Calu3 (cell line): ENCODE data around the gene TMEM108. TPM values are rescaled to one million over a fixed set of nuclear protein-coding genes. Genes with fewer than 3 reads are reported as not detected.

ENCODE experiments used
- BruUV-seq: library from RNA; stranded (reverse); fragments of 400-500 nt; replicated peaks from 2 replicates; lab custom pipeline; 2021; lab: Mats Ljungman, UMichigan
- CTCF ChIA-PET: fragments of 300-600 bp; sonication (Branson Sonifier 250); formaldehyde crosslinking; loops from one replicate; lab custom pipeline; 2022; ENCODE audit warnings: antibody characterized with exemption; lab: Charles Lee
- DNase-seq: peaks from one replicate; pipeline ENCODE4 v3.0.0; 2022
- H3K27ac Mint-ChIP-seq: one replicate; pipeline ENCODE4 v1.8.0; 2022; ENCODE audit warnings: mixed read lengths; ENCODE audit not compliant: unreplicated experiment
- H3K27me3 Mint-ChIP-seq: one replicate; pipeline ENCODE4 v1.8.0; 2022; ENCODE audit warnings: mixed read lengths; ENCODE audit not compliant: unreplicated experiment
- H3K36me3 Mint-ChIP-seq: one replicate; pipeline ENCODE4 v1.8.0; 2022; ENCODE audit warnings: mild to moderate bottlenecking, moderate library complexity, mixed read lengths; ENCODE audit not compliant: insufficient read depth, unreplicated experiment
- H3K4me1 Mint-ChIP-seq: one replicate; pipeline ENCODE4 v1.8.0; 2022; ENCODE audit warnings: mild to moderate bottlenecking, low read depth, mixed read lengths; ENCODE audit not compliant: unreplicated experiment
- H3K4me3 Mint-ChIP-seq: one replicate; pipeline ENCODE4 v1.8.0; 2022; ENCODE audit warnings: mild to moderate bottlenecking, low read depth, moderate library complexity, mixed read lengths; ENCODE audit not compliant: unreplicated experiment
- H3K9me3 Mint-ChIP-seq: one replicate; pipeline ENCODE4 v1.8.0; 2022; ENCODE audit warnings: low read depth, mixed read lengths; ENCODE audit not compliant: unreplicated experiment
- CTCF ChIP-seq: fragments of 200-600 bp; IDR thresholded peaks from one replicate; pipeline ENCODE4 v1.8.0; 2022; ENCODE audit warnings: antibody characterized with exemption; ENCODE audit not compliant: unreplicated experiment
- intact Hi-C: fragments of 100-400 bp; cut with micrococcal nuclease; formaldehyde crosslinking; loops from one replicate; pipeline ENCODE4 v1.10.0; 2022; ENCODE audit not compliant: unreplicated experiment
- total RNA-seq: library from RNA; stranded (reverse); gene quantifications from 2 replicates; pipeline ENCODE4 v1.2.3, GENCODE V29; 2022

The TMEM108 gene
- total RNA-seq, 1 experiment from 2014 or later, result not detected

GRCh38 chr3:133390715-133391114 lies 352.5 kb downstream of the TMEM108 start:
- BruUV-seq, result no TSS peak
- CTCF ChIA-PET, result no interaction called here
- peaks cover 79% of the 10 kb centered on the region for H3K27me3 Mint-ChIP-seq

GRCh38 chr3:133393204-133393603 lies 355.0 kb downstream of the TMEM108 start:
- no TSS peak for BruUV-seq
- Mint-ChIP-seq H3K27ac (no peak overlapping the region), H3K4me3 (no peak overlapping the region), H3K36me3 (no peaks in the 10 kb centered on the region), H3K9me3 (peaks cover 2% of the 10 kb centered on the region), H3K27me3 (peaks cover 83% of the 10 kb centered on the region), H3K4me1 (peaks cover 11% of the 10 kb centered on the region)
- DNase-seq, result no peak
- CTCF ChIA-PET, result no interaction called here
- intact Hi-C loops, result no loop called here
- no peak for TF ChIP-seq CTCF

More at GRCh38 chr3:133390715-133391114, 352.5 kb downstream of the TMEM108 start:
- Mint-ChIP-seq H3K27ac (no peak overlapping the region), H3K9me3 (peaks cover 2% of the 10 kb centered on the region), H3K4me1 (peaks cover 11% of the 10 kb centered on the region), H3K36me3 (no peaks in the 10 kb centered on the region), H3K4me3 (no peak overlapping the region)
- intact Hi-C loops, result no loop called here
- TF ChIP-seq CTCF, result no peak
- DNase-seq, result no peak

- Mint-ChIP-seq H3K4me1 (peaks cover 11% of the 10 kb centered on the region), H3K4me3 (no peak overlapping the region), H3K27me3 (peaks cover 90% of the 10 kb centered on the region), H3K9me3 (peaks cover 2% of the 10 kb centered on the region), H3K36me3 (no peaks in the 10 kb centered on the region), H3K27ac (no peak overlapping the region)
- DNase-seq, result no peak
- CTCF ChIA-PET, result interaction anchor here (0.6 kb wide), 1 partner anchor 11 kb away, joined by 3 read pairs; no protein-coding TSS in a partner anchor
- BruUV-seq, result no TSS peak
- intact Hi-C loops, result no loop called here
- TF ChIP-seq CTCF, result no peak
Observed at GRCh38 chr3:133393691-133394474, 355.7 kb downstream of the TMEM108 start.

- intact Hi-C loops, result no loop called here
- Mint-ChIP-seq H3K4me3 (no peak overlapping the region), H3K9me3 (peaks cover 2% of the 10 kb centered on the region), H3K27me3 (peaks cover 99% of the 10 kb centered on the region), H3K4me1 (peaks cover 11% of the 10 kb centered on the region), H3K27ac (no peak overlapping the region), H3K36me3 (no peaks in the 10 kb centered on the region)
- no TSS peak for BruUV-seq
- no peak for TF ChIP-seq CTCF
- CTCF ChIA-PET, result interaction anchor here (0.6 kb wide), 1 partner anchor 10 kb away, joined by 3 read pairs; no protein-coding TSS in a partner anchor
- DNase-seq, result no peak
Observed at GRCh38 chr3:133394561-133395311, 356.5 kb downstream of the TMEM108 start.
